CD4-positive, alpha-beta T cell treated with Interferon alpha-2 for 1 hour (primary cell): ENCODE data around the gene SLC7A9.
"Not testable (repeated sequence)": the region's sequence is repeated elsewhere in the genome, so short reads cannot be mapped to it uniquely, and the experiment has no call there.

Source experiments
- DNase-seq, 2 donors: peaks; one replicate each; pipeline ENCODE4 v3.0.0-alpha.2; 2020 to 2022

Gene SLC7A9

GRCh38 chr19:32881766-32882165 is 12.2 kb upstream of the SLC7A9 start:
- no peak for DNase-seq

GRCh38 chr19:32880622-32881021 is 11.1 kb upstream of the SLC7A9 start:
- DNase-seq, result no peak

GRCh38 chr19:32879741-32880140 is 10.2 kb upstream of the SLC7A9 start:
- no peak for DNase-seq

GRCh38 chr19:32878988-32879387 is 9.4 kb upstream of the SLC7A9 start:
- no peak for DNase-seq

GRCh38 chr19:32877977-32878745 is 8.6 kb upstream of the SLC7A9 start:
- DNase-seq, result no peak

- DNase-seq, result no peak
These were observed 7.9 kb upstream of the SLC7A9 start for GRCh38 chr19:32877323-32877912.

- no peak for DNase-seq
These were observed 7.3 kb upstream of the SLC7A9 start for GRCh38 chr19:32876919-32877285.

- no peak for DNase-seq
These were observed 6.8 kb upstream of the SLC7A9 start for GRCh38 chr19:32876236-32876918.

GRCh38 chr19:32875428-32875827 is 5.9 kb upstream of the SLC7A9 start:
- no peak for DNase-seq

GRCh38 chr19:32874605-32875004 is 5.0 kb upstream of the SLC7A9 start:
- no peak for DNase-seq

- no peak for DNase-seq
These were observed 3.8 kb upstream of the SLC7A9 start for GRCh38 chr19:32873247-32873959.

- DNase-seq, result no peak
These were observed 2.8 kb upstream of the SLC7A9 start for GRCh38 chr19:32872391-32872790.

GRCh38 chr19:32870981-32871451 is 1.4 kb upstream of the SLC7A9 start:
- no peak for DNase-seq

- no peak for DNase-seq
These were observed 503 bp upstream of the SLC7A9 start for GRCh38 chr19:32869966-32870573.

GRCh38 chr19:32868206-32868950 is 1.2 kb downstream of the SLC7A9 start:
- DNase-seq, result no peak

GRCh38 chr19:32867436-32867835 is 2.1 kb downstream of the SLC7A9 start:
- not testable (repeated sequence) for DNase-seq

- DNase-seq, result no peak
These were observed 2.9 kb downstream of the SLC7A9 start for GRCh38 chr19:32866564-32867265.

- no peak for DNase-seq
These were observed 3.5 kb downstream of the SLC7A9 start for GRCh38 chr19:32866061-32866460.

- no peak for DNase-seq
These were observed 4.2 kb downstream of the SLC7A9 start for GRCh38 chr19:32865326-32865725.

- no peak for DNase-seq
These were observed 5.1 kb downstream of the SLC7A9 start for GRCh38 chr19:32864318-32865007.

GRCh38 chr19:32863841-32864240 is 5.7 kb downstream of the SLC7A9 start:
- no peak for DNase-seq
